PC-9 (cell line): Measurements from ENCODE around the gene PSMD13.

Experiments
- EZH2 ChIP-seq: fragments of 200-600 bp; sonication (generic); IDR thresholded peaks from 2 replicates; pipeline ENCODE4 v1.8.0; 2017; ENCODE audit warnings: antibody characterized with exemption, low read depth
- TF ChIP-seq, protein P1 (sequence below): fragments of 200-600 bp; sonication (generic); conservative IDR thresholded peaks from 2 replicates; pipeline ENCODE4 v1.6.1; 2017; ENCODE audit warnings: mixed run types, antibody characterized with exemption, mild to moderate bottlenecking, moderate library complexity

DNA sequence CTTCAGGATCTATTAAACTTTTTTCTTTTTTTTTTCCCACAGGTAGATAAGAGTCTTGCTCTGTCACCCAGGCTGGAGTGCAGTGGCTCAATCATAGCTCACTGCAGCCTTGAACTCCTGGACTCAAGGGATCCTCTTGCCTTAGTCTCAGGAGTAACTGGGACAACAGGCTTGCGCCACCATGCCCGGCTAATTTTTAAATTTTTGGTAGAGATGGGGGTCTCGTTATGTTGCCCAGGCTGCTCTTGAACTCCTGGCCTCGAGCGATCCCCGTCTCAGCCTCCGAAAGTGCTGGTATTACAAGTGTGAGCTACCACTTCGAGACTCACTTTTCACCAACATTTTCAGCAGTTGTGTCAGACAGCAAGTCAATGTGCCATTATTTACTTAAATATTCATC is 1.6 kb upstream of the PSMD13 start:
- TF ChIP-seq, protein P1, sequence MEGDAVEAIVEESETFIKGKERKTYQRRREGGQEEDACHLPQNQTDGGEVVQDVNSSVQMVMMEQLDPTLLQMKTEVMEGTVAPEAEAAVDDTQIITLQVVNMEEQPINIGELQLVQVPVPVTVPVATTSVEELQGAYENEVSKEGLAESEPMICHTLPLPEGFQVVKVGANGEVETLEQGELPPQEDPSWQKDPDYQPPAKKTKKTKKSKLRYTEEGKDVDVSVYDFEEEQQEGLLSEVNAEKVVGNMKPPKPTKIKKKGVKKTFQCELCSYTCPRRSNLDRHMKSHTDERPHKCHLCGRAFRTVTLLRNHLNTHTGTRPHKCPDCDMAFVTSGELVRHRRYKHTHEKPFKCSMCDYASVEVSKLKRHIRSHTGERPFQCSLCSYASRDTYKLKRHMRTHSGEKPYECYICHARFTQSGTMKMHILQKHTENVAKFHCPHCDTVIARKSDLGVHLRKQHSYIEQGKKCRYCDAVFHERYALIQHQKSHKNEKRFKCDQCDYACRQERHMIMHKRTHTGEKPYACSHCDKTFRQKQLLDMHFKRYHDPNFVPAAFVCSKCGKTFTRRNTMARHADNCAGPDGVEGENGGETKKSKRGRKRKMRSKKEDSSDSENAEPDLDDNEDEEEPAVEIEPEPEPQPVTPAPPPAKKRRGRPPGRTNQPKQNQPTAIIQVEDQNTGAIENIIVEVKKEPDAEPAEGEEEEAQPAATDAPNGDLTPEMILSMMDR = no peak
- no peak for TF ChIP-seq EZH2
